Suprapubic skin (tissue), 4 donors: ENCODE results near the gene VPREB1. TPM values are rescaled to one million over a fixed set of nuclear protein-coding genes. Genes with fewer than 3 reads are reported as not detected.

Experiments used
- DNase-seq, 2 donors: peaks; one replicate each; pipeline ENCODE4 v3.0.0-alpha.2; 2019; ENCODE audit warnings: low spot score in 2 of 2
- H3K27ac ChIP-seq: fragments of 200-600 bp; sonication (generic); one replicate; pipeline ENCODE4 v1.5.1; 2019
- H3K27me3 ChIP-seq: fragments of 200-600 bp; sonication (generic); one replicate; pipeline ENCODE4 v1.5.1; 2019
- H3K36me3 ChIP-seq: fragments of 200-600 bp; sonication (generic); one replicate; pipeline ENCODE4 v1.5.1; 2019
- H3K4me1 ChIP-seq: fragments of 200-600 bp; sonication (generic); one replicate; pipeline ENCODE4 v1.5.1; 2019
- H3K4me3 ChIP-seq: fragments of 200-600 bp; sonication (generic); one replicate; pipeline ENCODE4 v1.5.1; 2019; ENCODE audit warnings: mild to moderate bottlenecking
- H3K9me3 ChIP-seq: fragments of 200-600 bp; sonication (generic); one replicate; pipeline ENCODE4 v1.5.1; 2019
- EP300 ChIP-seq: sonication (generic); formaldehyde crosslinking; IDR thresholded peaks from one replicate; pipeline ENCODE4 v1.6.1; 2017; ENCODE audit warnings: antibody characterized with exemption
- POLR2A ChIP-seq, 2 donors: fragments of 450-650 bp; IDR thresholded peaks; one replicate each; pipeline ENCODE4 v1.6.1; 2017; ENCODE audit warnings: antibody characterized with exemption in 2 of 2, mild to moderate bottlenecking in 2 of 2, moderate library complexity in 2 of 2
- POLR2AphosphoS5 ChIP-seq, 3 donors: sonication (generic); formaldehyde crosslinking; IDR thresholded peaks; one replicate each; pipeline ENCODE4 v1.6.1; 2017; ENCODE audit warnings: antibody characterized with exemption in 3 of 3
- WGBS: methylation state at CpG from one replicate; pipeline ENCODE4 v1.1.5; 2018; 5-methylcytosine and 5-hydroxymethylcytosine counted together
- total RNA-seq, 4 donors: library from RNA; depleted of rRNA; stranded (reverse); fragments of >200 nt; gene quantifications; one replicate each; pipeline ENCODE4 v1.1.0, GENCODE V29; 2016
- TF ChIP-seq, protein P1 (sequence below), 2 donors: fragments of 200-600 bp in 1 of 2; fragments of 450-650 bp in 1 of 2; sonication (generic) in 1 of 2; IDR thresholded peaks; one replicate each; pipeline ENCODE4 v1.5.1; 2016 to 2019; ENCODE audit warnings: antibody characterized with exemption in 2 of 2, mild to moderate bottlenecking in 1 of 2, moderate library complexity in 1 of 2

The VPREB1 gene
- total RNA-seq, 4 donors from 2014 or later, result not detected

DNA sequence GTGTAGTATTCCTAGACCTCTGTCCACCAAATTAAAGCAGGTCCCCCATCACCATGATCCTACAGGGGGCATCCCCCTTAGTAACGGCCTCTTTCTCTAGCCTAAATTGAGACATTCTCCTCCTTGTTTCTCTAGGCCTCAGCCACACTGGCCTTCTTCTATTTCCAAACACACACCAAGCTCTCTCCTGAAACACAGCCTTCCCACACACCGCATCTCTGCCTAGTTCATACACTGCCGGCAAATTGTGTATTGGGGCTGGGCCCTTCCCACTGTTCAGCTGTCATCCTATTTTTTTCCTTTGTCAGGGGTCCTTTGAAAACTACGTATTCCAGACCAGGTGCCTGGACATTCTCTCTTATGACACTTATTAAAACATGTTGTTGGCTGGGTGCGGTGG is 11.5 kb upstream of the VPREB1 start:
- DNase-seq, result no peak
- Histone ChIP-seq H3K27me3 (peaks cover 15% of the 10 kb centered on the region), H3K4me1 (no peaks in the 10 kb centered on the region), H3K36me3 (no peaks in the 10 kb centered on the region), H3K9me3 (no peaks in the 10 kb centered on the region), H3K4me3 (no peak overlapping the region), H3K27ac (no peak overlapping the region)
- TF ChIP-seq POLR2AphosphoS5 (IDR thresholded peaks at IDR 0.05), result no peak
- TF ChIP-seq EP300, result no peak
- TF ChIP-seq POLR2A (IDR thresholded peaks at IDR 0.05), result no peak
- TF ChIP-seq, protein P1, sequence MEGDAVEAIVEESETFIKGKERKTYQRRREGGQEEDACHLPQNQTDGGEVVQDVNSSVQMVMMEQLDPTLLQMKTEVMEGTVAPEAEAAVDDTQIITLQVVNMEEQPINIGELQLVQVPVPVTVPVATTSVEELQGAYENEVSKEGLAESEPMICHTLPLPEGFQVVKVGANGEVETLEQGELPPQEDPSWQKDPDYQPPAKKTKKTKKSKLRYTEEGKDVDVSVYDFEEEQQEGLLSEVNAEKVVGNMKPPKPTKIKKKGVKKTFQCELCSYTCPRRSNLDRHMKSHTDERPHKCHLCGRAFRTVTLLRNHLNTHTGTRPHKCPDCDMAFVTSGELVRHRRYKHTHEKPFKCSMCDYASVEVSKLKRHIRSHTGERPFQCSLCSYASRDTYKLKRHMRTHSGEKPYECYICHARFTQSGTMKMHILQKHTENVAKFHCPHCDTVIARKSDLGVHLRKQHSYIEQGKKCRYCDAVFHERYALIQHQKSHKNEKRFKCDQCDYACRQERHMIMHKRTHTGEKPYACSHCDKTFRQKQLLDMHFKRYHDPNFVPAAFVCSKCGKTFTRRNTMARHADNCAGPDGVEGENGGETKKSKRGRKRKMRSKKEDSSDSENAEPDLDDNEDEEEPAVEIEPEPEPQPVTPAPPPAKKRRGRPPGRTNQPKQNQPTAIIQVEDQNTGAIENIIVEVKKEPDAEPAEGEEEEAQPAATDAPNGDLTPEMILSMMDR (IDR thresholded peaks at IDR 0.05), result no peak
- WGBS, result 87% methylated on average over 5 of the region's 5 CpGs

DNA sequence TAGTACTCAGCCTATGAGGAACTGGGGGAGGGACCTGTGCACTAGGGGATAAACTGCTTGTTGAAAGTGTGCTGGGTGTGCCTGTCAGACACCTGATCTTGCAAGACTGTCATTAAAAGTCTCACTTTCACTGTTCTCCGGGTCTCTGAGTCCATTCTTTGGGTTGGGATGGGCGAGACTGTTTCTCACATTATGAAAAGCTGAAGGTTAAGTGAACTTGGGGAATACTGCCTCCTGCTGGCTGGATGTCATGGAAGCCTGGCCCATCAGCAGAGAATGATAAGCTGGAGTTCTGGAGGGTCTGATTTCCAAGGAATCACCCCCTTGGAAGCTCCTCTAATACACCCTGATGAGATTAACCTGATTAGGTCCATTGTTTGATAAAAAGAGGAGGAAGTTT is 9.0 kb upstream of the VPREB1 start:
- Histone ChIP-seq H3K4me3 (no peak overlapping the region), H3K27me3 (peaks cover 18% of the 10 kb centered on the region), H3K9me3 (no peaks in the 10 kb centered on the region), H3K4me1 (no peaks in the 10 kb centered on the region), H3K27ac (no peak overlapping the region), H3K36me3 (no peaks in the 10 kb centered on the region)
- DNase-seq, result no peak
- WGBS, result 57% methylated on average over 1 of the region's 2 CpGs
- TF ChIP-seq POLR2A (IDR thresholded peaks at IDR 0.05) (no peak), EP300 (no peak), POLR2AphosphoS5 (IDR thresholded peaks at IDR 0.05) (no peak)
- TF ChIP-seq, protein P1 (IDR thresholded peaks at IDR 0.05), result no peak

GRCh38 chr22:22237521-22237920 is 7.1 kb upstream of the VPREB1 start:
- no peaks in the 10 kb centered on the region for H3K4me1 ChIP-seq
- no peaks in the 10 kb centered on the region for H3K9me3 ChIP-seq
- WGBS, result 82% methylated on average over 4 of the region's 4 CpGs
- no peak overlapping the region for H3K4me3 ChIP-seq
- H3K27ac ChIP-seq, result no peak overlapping the region
- no peak for DNase-seq
- no peaks in the 10 kb centered on the region for H3K36me3 ChIP-seq
- H3K27me3 ChIP-seq, result peaks cover 23% of the 10 kb centered on the region
- TF ChIP-seq POLR2AphosphoS5 (IDR thresholded peaks at IDR 0.05) (no peak), EP300 (no peak), POLR2A (IDR thresholded peaks at IDR 0.05) (no peak)
- TF ChIP-seq, protein P1 (IDR thresholded peaks at IDR 0.05), result no peak

DNA sequence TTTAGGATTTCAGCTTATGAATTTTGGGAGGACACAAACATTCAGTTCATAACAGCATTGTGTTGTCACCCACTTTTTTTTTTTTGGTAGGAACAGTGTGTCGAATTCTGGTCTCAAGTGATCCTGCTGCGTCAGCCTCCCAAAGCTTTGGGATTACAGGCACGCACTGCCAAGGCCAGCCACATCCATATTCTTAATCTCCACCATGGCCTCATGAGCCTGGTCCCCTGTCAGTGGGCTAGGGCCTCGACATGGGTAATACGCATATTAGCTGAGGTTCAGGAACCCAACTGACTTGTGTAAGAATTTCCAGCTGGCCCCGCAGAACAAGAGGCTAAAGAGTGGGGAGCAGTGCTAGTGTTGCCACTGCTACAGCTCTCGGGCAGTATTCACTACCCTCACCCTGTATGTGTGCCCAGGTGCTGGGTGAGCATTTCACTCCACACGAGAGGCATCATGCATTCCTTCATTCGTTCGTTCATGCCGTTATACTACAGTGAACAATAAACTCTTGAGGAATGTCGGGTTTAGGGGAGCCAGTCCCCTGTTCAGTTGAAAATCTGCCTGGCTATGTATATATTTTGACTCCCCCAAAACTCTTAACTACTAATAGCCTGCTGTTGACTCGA is 5.2 kb upstream of the VPREB1 start:
- Histone ChIP-seq H3K4me3 (no peak overlapping the region), H3K9me3 (no peaks in the 10 kb centered on the region), H3K4me1 (no peaks in the 10 kb centered on the region), H3K36me3 (no peaks in the 10 kb centered on the region), H3K27ac (no peak overlapping the region), H3K27me3 (peaks cover 29% of the 10 kb centered on the region)
- DNase-seq, result no peak
- TF ChIP-seq, protein P1 (IDR thresholded peaks at IDR 0.05), result no peak
- TF ChIP-seq POLR2AphosphoS5 (IDR thresholded peaks at IDR 0.05) (no peak), POLR2A (IDR thresholded peaks at IDR 0.05) (no peak), EP300 (no peak)
- WGBS, result 81% methylated on average over 11 of the region's 13 CpGs

- no peak for TF ChIP-seq POLR2A (IDR thresholded peaks at IDR 0.05)
- no peak overlapping the region for H3K4me3 ChIP-seq
- no peaks in the 10 kb centered on the region for H3K4me1 ChIP-seq
- H3K27me3 ChIP-seq, result peaks cover 34% of the 10 kb centered on the region
- H3K9me3 ChIP-seq, result no peaks in the 10 kb centered on the region
- no peak overlapping the region for H3K27ac ChIP-seq
- no peaks in the 10 kb centered on the region for H3K36me3 ChIP-seq
- DNase-seq, result no peak
- WGBS, result 80% methylated on average over 7 of the region's 7 CpGs
Measured at GRCh38 chr22:22241554-22241898, 3.1 kb upstream of the VPREB1 start.

- Histone ChIP-seq H3K36me3 (no peaks in the 10 kb centered on the region), H3K27me3 (peaks cover 34% of the 10 kb centered on the region), H3K4me3 (no peak overlapping the region), H3K27ac (no peak overlapping the region), H3K9me3 (no peaks in the 10 kb centered on the region), H3K4me1 (no peaks in the 10 kb centered on the region)
- no peak for DNase-seq
- no peak for TF ChIP-seq POLR2A (IDR thresholded peaks at IDR 0.05)
- TF ChIP-seq EP300, result no peak
- TF ChIP-seq, protein P1 (IDR thresholded peaks at IDR 0.05), result no peak
- WGBS, result 75% methylated on average over 2 of the region's 2 CpGs
Measured at GRCh38 chr22:22242488-22242887, 2.1 kb upstream of the VPREB1 start.
